Calu3 (cell line): ENCODE results near the gene TPD52L3. TPM values are rescaled to one million over a fixed set of nuclear protein-coding genes. Genes with fewer than 3 reads are reported as not detected.

Experiments used
- BruUV-seq: library from RNA; stranded (reverse); fragments of 400-500 nt; replicated peaks from 2 replicates; lab custom pipeline; 2021; lab: Mats Ljungman, UMichigan
- CTCF ChIA-PET: fragments of 300-600 bp; sonication (Branson Sonifier 250); formaldehyde crosslinking; loops from one replicate; lab custom pipeline; 2022; ENCODE audit warnings: antibody characterized with exemption; lab: Charles Lee
- DNase-seq: peaks from one replicate; pipeline ENCODE4 v3.0.0; 2022
- H3K27ac Mint-ChIP-seq: one replicate; pipeline ENCODE4 v1.8.0; 2022; ENCODE audit warnings: mixed read lengths; ENCODE audit not compliant: unreplicated experiment
- H3K27me3 Mint-ChIP-seq: one replicate; pipeline ENCODE4 v1.8.0; 2022; ENCODE audit warnings: mixed read lengths; ENCODE audit not compliant: unreplicated experiment
- H3K36me3 Mint-ChIP-seq: one replicate; pipeline ENCODE4 v1.8.0; 2022; ENCODE audit warnings: mild to moderate bottlenecking, moderate library complexity, mixed read lengths; ENCODE audit not compliant: insufficient read depth, unreplicated experiment
- H3K4me1 Mint-ChIP-seq: one replicate; pipeline ENCODE4 v1.8.0; 2022; ENCODE audit warnings: mild to moderate bottlenecking, low read depth, mixed read lengths; ENCODE audit not compliant: unreplicated experiment
- H3K4me3 Mint-ChIP-seq: one replicate; pipeline ENCODE4 v1.8.0; 2022; ENCODE audit warnings: mild to moderate bottlenecking, low read depth, moderate library complexity, mixed read lengths; ENCODE audit not compliant: unreplicated experiment
- H3K9me3 Mint-ChIP-seq: one replicate; pipeline ENCODE4 v1.8.0; 2022; ENCODE audit warnings: low read depth, mixed read lengths; ENCODE audit not compliant: unreplicated experiment
- intact Hi-C: fragments of 100-400 bp; cut with micrococcal nuclease; formaldehyde crosslinking; loops from one replicate; pipeline ENCODE4 v1.10.0; 2022; ENCODE audit not compliant: unreplicated experiment
- total RNA-seq: library from RNA; stranded (reverse); gene quantifications from 2 replicates; pipeline ENCODE4 v1.2.3, GENCODE V29; 2022
- TF ChIP-seq, protein P1 (sequence below): fragments of 200-600 bp; IDR thresholded peaks from one replicate; pipeline ENCODE4 v1.8.0; 2022; ENCODE audit warnings: antibody characterized with exemption; ENCODE audit not compliant: unreplicated experiment

Gene TPD52L3
- total RNA-seq, 1 experiment from 2014 or later, result not detected

DNA sequence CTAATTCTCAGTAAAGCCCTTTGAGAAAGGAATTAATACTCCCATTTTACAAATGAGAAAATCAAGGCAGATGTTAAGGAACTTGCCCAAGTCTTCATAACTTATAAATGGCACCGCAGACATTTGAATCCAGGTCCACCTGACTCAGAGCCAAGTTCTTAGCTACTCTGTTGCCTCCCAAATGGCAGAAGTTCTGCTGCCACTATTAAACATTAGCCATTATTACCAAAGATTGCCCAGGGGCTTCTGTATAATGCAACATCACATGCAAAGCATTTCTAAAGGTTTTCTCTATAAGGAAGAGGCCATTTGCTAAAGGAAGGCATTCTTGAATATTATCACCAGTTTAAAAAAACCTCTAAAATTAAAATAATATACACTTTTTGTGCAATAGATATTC lies 28.3 kb downstream of the TPD52L3 start:
- no peak for DNase-seq
- Mint-ChIP-seq H3K9me3 (no peaks in the 10 kb centered on the region), H3K27me3 (no peaks in the 10 kb centered on the region), H3K36me3 (no peaks in the 10 kb centered on the region), H3K4me1 (no peaks in the 10 kb centered on the region), H3K27ac (no peak overlapping the region), H3K4me3 (no peak overlapping the region)
- intact Hi-C loops, result loop anchor here (10.0 kb wide), 1 partner anchor 308 kb away; no protein-coding TSS in a partner anchor
- TF ChIP-seq, protein P1, sequence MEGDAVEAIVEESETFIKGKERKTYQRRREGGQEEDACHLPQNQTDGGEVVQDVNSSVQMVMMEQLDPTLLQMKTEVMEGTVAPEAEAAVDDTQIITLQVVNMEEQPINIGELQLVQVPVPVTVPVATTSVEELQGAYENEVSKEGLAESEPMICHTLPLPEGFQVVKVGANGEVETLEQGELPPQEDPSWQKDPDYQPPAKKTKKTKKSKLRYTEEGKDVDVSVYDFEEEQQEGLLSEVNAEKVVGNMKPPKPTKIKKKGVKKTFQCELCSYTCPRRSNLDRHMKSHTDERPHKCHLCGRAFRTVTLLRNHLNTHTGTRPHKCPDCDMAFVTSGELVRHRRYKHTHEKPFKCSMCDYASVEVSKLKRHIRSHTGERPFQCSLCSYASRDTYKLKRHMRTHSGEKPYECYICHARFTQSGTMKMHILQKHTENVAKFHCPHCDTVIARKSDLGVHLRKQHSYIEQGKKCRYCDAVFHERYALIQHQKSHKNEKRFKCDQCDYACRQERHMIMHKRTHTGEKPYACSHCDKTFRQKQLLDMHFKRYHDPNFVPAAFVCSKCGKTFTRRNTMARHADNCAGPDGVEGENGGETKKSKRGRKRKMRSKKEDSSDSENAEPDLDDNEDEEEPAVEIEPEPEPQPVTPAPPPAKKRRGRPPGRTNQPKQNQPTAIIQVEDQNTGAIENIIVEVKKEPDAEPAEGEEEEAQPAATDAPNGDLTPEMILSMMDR, result no peak
- CTCF ChIA-PET, result interaction anchor here (0.9 kb wide), 1 partner anchor 211 kb away, joined by 4 read pairs; no protein-coding TSS in a partner anchor
- no TSS peak for BruUV-seq

DNA sequence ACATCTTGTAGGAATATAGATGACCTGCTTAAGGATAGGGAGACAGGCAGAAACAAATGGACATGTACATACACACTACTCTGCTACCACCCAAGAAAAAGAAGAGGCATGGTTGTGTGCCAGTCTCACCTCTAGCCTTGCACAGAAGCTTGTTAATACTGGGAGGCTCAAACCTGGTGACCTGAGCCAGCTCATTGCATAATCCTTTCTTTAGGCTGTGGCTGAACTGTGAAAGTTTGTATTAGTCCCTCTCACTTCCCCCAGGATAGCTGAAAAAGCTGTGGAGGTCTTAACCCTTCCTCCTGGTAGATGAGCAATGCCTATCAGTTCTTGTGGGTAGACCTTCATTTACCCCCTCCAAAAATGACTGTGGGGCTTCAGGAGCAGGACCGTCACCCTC lies 28.7 kb downstream of the TPD52L3 start:
- TF ChIP-seq, protein P1, result no peak
- intact Hi-C loops, result loop anchor here (10.0 kb wide), 1 partner anchor 308 kb away; no protein-coding TSS in a partner anchor
- Mint-ChIP-seq H3K4me3 (no peak overlapping the region), H3K4me1 (no peaks in the 10 kb centered on the region), H3K9me3 (no peaks in the 10 kb centered on the region), H3K27ac (no peak overlapping the region), H3K36me3 (no peaks in the 10 kb centered on the region), H3K27me3 (no peaks in the 10 kb centered on the region)
- DNase-seq, result no peak
- no TSS peak for BruUV-seq
- CTCF ChIA-PET, result interaction anchor here (1.4 kb wide), 1 partner anchor 303 kb away, joined by 3 read pairs; no protein-coding TSS in a partner anchor

DNA sequence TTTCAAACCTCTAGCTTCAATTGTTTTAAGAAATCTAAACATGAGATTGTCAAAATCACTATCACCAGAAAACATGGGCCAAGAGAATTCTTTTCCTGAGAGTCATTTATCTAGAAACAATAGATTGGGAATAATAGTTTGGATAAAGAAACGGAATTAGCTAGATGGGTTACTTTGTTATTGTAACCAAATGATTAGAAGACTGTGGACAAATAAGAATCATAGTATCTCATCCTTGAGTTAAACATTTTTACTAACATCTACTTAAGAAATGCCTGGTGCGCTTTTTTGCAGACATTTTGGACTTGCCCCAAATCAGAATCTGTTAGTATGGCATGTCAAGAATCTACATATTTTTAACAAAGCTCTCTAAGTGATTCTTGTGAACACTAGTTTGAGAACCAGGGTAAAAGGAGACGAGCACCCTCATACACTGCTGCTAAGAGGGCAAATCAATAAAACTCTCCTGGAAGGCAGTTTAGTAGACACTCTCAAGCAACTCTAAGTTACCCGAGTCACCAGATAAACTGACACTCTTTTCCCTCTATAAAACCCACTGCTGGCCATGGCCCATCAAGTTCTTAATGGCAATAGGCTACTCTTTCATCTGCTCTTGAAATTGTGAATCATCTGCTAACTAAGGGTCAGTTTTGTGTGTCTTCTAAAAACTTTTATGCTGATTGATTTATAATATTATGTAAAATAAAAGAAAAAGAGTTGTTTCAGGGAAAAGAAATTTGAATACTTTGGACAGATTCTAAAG lies 39.1 kb downstream of the TPD52L3 start:
- no peak overlapping the region for H3K4me3 Mint-ChIP-seq
- no peaks in the 10 kb centered on the region for H3K4me1 Mint-ChIP-seq
- no peak for DNase-seq
- no peaks in the 10 kb centered on the region for H3K27me3 Mint-ChIP-seq
- CTCF ChIA-PET, result no interaction called here
- TF ChIP-seq, protein P1, result no peak
- BruUV-seq, result no TSS peak
- intact Hi-C loops, result no loop called here
- no peak overlapping the region for H3K27ac Mint-ChIP-seq
- H3K36me3 Mint-ChIP-seq, result no peaks in the 10 kb centered on the region
- no peaks in the 10 kb centered on the region for H3K9me3 Mint-ChIP-seq

DNA sequence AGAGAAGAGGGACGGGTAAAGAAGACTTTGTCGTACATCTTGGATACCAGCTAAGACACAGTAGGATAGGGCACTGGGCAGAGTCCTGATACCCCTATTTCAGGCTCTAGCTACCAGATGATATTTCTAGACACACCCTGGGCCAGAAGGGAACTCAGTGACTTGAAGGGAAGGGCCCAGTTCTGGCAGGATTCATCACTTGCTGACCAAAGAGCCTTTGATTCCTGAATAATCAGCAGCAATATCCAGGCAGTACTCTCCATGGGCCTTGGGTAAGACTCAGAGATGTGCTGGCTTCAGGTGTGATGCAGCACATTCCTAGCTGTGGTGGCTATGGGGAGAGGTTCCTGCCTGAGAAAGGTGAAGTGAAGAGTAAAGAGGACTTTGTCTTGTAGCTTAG lies 40.7 kb downstream of the TPD52L3 start:
- H3K27me3 Mint-ChIP-seq, result no peaks in the 10 kb centered on the region
- no TSS peak for BruUV-seq
- intact Hi-C loops, result no loop called here
- H3K9me3 Mint-ChIP-seq, result no peaks in the 10 kb centered on the region
- DNase-seq, result no peak
- no peak overlapping the region for H3K4me3 Mint-ChIP-seq
- H3K36me3 Mint-ChIP-seq, result no peaks in the 10 kb centered on the region
- CTCF ChIA-PET, result no interaction called here
- H3K4me1 Mint-ChIP-seq, result no peaks in the 10 kb centered on the region
- no peak overlapping the region for H3K27ac Mint-ChIP-seq
- TF ChIP-seq, protein P1, result no peak

Other genes starting within 250 kb of the TPD52L3 start
- 0.64 and 1.9 TPM in 2 replicates for gene IL33, start 112.6 kb upstream of the TPD52L3 start, total RNA-seq
- 38.4 and 38.8 TPM in 2 replicates for gene UHRF2, start 84.8 kb downstream of the TPD52L3 start, total RNA-seq